Activated CD8-positive, alpha-beta memory T cell treated with anti-CD3 and anti-CD28 coated beads, Interleukin-2, amount 50 U/mL, for 24 hours (primary cell): ENCODE data around the gene PIGR.
A peak's percentile ranks its signal among the peaks of the same experiment; 100 is the strongest.

Experiments
- DNase-seq: peaks from one replicate; pipeline ENCODE4 v3.0.0-alpha.2; 2020; ENCODE audit errors: extremely low read depth

The PIGR gene, protein sequence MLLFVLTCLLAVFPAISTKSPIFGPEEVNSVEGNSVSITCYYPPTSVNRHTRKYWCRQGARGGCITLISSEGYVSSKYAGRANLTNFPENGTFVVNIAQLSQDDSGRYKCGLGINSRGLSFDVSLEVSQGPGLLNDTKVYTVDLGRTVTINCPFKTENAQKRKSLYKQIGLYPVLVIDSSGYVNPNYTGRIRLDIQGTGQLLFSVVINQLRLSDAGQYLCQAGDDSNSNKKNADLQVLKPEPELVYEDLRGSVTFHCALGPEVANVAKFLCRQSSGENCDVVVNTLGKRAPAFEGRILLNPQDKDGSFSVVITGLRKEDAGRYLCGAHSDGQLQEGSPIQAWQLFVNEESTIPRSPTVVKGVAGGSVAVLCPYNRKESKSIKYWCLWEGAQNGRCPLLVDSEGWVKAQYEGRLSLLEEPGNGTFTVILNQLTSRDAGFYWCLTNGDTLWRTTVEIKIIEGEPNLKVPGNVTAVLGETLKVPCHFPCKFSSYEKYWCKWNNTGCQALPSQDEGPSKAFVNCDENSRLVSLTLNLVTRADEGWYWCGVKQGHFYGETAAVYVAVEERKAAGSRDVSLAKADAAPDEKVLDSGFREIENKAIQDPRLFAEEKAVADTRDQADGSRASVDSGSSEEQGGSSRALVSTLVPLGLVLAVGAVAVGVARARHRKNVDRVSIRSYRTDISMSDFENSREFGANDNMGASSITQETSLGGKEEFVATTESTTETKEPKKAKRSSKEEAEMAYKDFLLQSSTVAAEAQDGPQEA

DNA sequence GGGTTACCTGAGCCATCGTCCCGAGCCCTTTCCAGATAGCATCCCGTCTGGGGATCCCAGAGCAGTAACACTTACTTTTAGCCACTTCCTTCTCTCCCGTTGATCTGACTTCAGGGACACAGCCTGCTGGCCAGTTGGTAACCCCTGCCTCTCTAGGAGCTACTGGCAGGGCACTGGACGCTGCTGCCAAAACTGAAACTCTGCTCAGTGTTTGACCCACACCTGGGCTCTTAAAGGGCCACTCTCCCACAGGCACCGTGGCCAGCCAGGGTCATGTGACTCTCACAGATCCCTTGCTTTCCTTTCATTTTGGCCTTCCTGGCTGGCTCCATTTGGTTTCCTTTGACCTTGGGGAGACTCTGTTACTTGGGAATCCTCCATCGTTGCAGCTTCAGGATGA, at the start of gene PIGR:
TSS of gene PIGR (minus strand) at position 206 of the 400 bp plus-strand sequence. CDS start 5,935 bp downstream, outside the sequence.
- DNase-seq = no peak

DNA sequence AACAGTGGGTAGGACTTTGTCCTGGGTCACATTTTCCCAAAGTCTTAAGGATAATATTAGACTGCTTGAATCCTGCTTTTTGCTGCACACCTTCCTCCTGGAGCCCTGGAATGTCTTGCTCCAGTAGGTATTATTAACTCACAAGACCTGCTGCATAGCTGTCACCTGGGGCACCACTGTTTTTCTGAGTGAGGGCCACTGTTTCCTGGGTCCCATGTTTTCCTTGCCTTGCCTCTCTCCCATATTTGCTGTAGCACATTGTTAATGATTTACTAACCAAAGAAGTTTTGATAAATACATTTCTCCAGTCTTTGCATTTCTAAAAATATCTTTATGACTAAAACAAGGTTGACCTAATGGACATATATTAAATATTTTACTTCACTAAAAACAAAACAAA, 46.5 kb upstream of the PIGR start:
- no peak for DNase-seq

DNA sequence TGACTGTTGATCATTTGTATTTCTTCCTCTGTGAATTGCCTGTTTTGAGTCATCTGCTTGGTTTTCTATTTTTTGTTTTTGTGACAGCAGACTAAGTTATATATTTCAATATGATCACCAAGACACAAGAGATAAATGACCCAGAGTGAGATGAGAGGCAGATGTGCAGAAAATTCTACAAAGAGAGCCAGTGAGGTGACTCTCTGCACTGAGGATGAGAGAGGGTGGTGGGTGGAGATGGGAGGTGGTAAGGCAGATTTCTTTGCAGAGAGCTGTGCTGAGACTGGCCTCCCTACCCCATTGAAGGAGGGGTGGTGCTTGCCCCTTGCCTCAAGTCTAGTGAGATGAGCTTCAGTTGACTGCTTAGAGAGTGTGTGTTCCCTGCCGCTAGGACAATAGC, 41.6 kb upstream of the PIGR start:
- no peak for DNase-seq

DNA sequence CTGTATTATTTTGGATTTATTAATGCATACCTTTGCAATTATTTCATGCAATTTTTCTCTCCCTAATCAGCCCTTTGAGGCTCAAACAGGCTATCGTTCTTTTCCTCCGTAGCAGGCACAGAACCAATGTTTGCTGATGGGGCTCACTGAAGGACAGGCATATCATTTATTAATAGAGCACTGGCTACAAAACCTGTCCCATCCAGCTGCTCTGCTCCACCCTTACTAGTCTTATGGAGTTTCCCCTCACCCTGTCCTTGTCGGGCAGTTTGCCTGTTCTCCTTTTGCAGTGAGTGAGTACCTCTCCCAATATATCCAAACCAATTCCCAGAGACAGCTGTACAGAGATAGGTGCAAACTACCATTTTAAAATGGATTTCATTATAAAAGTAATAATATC, 40.6 kb upstream of the PIGR start:
- DNase-seq = no peak

DNA sequence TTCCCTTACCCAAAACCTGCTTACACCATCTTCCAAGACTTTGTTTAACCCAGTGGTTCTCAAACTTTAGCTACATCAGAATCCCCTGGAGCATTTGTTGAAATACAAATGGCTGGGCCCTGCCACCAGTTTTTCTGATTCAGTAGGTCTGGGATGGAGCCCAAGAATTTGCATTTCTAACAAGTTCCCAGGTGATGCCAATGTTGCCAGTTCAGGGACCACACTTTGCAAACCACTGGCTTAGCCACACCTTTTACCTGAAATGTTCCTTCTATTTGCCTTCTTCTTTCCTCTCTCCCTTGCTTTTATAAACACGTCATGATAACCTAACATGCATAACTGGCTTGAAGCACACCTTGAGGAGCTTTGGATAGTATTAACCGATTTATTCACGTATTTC, 40.1 kb upstream of the PIGR start:
- DNase-seq = no peak

DNA sequence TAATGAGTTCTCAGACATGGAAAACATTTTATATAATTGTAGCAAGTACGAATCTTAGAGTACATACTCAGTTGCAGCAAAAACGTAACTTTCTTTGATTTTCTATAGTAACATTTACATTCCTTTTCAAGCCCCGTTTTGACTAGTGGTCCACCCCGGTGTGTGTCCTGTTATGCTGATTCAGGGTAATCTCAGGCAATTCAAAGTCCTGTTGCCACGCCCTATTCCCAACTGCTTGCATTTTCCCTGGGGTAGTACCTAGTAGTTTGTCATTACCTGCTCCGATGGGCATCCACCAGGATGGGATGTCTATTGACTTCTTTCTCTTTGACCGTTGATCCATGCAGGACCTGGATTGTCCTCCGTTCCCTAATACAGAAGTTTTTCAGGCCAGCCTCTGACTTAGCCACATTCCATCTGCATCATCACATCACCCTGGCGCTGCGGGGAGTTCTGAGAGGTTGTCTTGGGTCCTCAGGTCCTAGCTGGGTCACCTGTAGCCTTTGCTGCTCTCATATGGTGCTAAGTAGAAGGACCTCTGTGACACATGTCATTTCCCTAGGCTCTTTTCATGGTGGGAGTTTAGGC, 39.0 kb upstream of the PIGR start:
- no peak for DNase-seq

DNA sequence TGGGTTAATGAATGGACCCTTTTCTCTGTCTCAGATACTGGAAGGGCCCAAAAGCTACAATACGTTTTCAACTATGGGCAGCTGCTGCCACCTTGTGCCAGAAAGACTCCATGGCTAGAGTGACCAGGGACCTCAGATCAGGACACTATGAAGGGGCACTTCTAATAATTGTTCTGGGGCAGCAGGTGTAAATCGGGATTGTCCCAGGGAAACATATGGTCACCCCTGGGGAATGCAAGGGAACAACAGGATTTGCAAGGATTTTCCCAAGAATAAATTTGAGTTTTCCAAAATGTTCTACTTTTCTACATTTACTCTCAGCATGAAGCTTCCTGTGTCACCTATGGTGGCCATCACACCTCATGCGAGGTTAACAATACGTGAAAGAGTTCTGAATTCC, 36.0 kb upstream of the PIGR start:
- peak; percentile 6 for DNase-seq

DNA sequence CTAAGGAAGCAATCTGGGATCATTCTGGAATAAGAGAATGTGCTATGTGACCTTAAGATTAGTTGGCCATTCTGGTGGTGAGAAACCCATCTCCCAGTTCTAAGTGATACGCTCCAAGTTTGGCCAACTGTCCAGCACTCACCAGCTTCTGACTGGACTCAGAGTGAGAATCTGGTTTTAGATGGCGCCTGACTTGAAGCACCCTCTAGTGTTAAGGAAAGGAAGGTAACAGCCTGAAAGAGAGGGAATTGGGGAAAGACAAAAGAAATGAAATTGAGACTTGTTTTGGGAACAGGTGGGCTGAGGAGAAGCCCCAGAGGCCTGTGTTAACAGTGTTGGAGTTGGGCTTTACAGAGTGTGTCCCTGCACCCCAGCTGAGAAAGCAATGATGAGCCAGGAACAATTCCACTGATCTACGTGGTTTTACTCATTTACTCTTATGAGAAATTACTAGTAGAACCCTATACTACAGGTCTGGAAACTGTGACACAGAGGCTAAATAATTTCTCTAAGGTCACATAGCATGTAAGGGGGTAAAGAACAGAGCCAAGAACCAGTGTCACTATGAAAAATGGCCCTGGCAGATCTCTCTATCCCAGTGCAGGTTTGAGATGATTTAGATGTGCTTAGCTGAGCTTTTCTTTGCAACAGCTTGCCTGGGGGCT, 33.2 kb upstream of the PIGR start:
- no peak for DNase-seq

DNA sequence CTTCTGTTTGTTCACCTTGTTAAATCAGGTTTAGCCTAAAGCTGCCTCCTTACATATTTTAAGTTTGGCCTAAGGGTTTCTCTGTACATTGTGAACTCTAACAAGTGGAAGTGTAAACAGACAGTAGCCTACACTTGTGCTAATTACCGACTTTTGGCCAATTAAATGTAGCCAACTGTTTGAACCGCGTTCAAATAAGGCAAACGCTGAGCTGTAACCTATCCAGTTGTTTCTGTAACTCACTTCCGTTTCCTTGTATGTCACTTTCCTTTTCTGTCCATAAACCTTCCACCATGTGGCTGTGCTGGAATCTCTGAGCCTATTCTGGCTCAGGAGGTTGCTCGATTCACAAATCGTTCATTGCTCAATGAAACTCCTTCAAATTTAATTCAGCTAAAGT, 32.0 kb upstream of the PIGR start:
- no peak for DNase-seq

DNA sequence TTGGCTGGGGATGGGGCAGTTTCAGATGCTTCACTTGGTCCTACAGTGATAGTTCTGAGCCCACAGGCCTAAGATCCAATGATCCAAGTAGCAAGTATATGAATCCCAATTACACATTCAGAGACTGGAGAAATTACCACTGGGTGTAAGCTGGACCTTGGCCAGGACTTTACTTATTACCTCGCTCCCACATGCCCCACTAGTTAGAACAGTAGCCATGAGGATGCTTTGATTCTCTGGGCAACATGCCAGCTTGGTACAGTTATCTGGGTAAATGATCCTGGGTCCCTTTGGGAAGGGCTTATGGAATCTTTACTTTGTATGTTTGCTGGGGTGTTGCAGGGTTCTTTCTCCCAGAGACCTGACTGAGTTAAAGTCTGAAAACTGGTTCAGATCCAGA, 29.0 kb upstream of the PIGR start:
- DNase-seq = no peak

DNA sequence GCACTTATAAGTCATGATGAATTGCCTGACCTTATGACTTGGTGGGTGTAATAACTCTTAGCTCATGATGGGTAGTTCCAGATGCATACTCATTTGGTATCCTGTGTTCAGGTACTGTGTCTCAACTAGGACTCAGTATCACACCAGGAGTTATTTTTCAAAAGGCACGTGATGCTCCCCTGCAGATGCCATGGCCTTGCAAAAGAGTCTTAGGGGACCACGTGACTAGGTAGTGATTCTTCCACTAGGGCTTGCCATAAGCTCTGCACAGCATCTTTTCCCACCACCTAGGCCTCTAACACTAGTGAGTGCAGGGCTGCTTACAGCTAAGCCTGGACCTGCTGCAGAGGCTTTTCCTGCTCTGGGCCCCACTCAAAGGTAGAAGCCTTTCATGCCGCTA, 27.9 kb upstream of the PIGR start:
- no peak for DNase-seq

DNA sequence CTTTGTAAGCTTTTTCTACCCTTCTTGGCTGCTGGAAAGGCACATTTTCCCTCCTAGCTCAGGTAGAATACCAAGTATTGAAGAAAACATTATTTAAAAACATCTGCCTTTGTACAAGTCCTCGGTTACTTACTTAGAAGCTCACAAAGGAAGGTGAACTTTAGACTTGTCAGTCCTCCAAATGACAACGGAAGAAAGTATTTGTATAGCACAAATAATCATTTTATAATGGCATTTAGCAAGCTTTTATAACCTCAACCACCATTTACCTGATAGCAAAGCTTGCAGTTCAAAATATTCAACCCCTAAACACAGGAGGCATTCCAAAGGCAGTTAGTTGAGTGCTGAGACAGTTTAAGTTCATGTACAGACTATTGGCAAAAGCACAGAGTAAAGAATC, 26.5 kb upstream of the PIGR start:
- no peak for DNase-seq

DNA sequence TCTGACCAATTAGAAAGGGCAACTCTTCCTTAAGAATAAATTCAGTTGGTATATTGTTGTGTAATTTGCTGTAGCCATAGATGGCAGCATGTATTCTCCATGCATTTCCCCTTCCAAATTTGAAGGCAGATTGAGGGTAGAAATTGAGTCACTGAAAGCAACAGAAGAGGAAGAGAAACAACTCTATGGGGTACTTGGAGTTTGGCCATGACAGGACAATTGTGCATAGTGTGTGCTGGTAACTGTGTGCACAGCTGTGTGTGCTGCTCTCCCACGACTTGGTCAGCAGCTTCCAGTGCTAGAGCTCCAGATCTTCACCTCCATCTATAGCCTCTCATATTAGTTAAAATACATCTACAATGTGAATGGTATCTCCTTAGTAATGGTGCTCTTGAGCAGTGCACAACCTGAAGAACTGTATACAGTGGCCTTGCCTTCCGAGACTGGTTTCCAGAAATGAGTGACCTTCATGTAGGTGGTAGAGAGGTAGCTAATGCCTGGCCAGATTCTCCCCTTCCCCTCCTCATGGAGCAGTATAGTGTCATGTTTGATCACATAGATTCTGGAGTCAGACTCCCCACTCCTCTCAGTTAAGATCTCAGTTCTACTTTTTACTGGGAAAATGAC, 24.9 kb upstream of the PIGR start:
- no peak for DNase-seq

DNA sequence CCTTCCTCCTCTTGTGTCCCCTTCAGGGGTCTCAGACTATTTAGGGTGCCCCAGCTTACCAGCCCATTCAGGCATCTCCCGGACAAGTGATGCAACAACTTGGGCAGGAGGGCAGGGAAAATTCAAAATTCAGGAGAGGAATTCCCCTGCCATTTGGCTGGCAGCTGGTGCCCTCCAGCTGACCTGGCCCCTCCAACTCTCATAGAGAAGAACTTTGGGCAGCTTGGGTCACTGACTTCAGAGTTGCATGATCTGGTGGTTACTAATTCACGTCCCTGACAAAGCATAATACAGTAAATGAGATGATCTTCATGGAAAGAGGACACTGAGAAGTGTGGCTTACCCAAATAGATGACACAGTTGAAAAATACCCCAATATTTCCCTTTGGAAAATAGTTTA, 24.2 kb upstream of the PIGR start, which contains the start of gene FCAMR:
TSS of gene FCAMR (minus strand) at position 15 of the 400 bp plus-strand sequence. CDS start 335 bp downstream, outside the sequence.
- DNase-seq = no peak

DNA sequence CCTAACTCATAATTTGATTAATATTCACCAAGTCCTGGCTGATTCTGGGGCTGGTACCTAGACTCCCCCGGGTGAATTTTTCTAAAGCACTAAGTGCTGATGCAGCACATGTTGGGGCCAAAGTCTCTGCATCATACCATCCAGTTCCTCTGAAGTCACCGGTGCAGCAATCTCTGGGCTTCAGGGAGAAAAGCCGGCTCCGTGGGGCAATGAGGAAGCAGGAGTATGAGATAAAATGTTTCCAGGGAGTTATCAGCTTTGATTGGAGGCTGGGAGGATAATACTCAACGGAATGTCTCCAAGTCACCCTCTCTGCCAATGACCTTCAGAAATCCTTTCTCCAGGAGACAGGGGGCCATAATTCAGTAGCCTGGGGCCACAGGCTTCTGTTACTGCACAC, 22.8 kb upstream of the PIGR start:
- no peak for DNase-seq

DNA sequence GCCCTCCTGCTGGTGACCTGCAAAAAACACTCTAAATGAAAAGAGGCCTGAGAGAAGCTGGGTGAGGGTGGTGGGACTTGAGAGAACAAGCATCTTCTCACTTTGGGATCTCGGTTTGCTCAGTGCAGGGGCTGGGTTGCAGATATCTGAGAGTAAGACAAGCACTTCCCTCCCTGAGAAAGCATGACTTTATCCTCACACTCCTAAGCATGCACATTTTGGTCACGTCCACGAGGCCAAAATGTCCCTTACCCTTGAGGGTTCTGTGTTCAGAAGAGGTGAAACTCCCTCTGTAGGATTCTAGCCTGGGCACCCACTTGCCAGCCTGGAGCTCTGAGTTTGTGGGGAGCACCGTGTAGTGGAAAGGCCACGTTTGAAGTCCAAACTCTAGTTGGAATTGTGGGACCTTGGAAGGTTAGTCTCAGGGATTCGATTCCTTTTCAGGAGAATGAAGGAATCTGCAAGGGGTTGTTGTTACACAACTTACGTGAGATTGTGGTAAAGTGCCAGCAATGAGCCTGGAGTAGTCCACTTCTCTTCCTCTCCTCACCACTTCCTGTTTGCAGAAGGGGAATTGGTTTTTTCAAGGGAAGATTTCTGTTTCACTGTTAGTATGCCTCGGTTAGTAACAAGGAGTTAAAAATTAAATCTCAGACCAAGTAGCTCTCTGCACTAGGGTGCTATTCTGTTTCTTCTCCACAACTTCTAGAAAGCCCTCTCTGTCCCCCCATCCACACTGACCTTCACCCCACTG, 21.0 kb upstream of the PIGR start:
- DNase-seq = no peak

DNA sequence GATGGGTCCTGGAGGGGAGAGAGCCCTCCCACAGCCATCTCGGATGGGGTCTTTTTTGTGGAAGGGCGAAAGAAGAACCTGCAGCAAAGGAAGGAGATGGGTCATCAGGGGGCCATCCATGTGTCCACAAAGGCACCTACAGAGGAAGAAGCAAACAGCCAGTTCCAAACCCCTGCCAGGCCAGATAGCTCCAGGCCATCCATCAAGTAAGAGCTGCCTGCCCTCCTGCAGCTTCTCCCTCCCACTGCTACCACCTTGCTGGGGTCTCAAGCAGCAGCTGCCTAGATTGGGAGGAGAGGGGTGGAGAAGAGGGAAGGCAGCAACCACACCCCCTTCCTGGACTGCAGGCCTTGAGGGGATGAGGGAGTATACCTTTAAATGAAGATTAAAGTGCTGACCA, 19.5 kb upstream of the PIGR start:
- DNase-seq = no peak

DNA sequence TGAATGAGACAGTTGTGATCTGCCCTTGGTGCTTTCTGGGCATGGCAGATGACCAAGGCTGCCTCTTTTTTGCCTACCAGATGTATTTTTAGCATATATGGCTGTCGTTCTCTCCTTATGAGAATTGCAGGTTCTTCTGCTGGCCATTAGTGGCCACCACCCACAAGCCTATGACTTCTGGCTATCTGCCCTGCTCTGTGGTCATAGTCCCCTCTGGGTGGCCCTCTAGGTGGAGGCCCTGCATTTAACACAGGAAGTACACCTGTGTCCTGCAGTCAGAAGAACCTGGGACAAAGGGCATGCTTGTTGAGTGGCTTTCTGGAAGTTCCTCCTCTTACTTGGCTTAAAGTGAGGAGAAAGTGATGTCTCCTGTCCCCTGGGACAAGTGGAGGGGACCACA, 17.5 kb upstream of the PIGR start:
- no peak for DNase-seq

DNA sequence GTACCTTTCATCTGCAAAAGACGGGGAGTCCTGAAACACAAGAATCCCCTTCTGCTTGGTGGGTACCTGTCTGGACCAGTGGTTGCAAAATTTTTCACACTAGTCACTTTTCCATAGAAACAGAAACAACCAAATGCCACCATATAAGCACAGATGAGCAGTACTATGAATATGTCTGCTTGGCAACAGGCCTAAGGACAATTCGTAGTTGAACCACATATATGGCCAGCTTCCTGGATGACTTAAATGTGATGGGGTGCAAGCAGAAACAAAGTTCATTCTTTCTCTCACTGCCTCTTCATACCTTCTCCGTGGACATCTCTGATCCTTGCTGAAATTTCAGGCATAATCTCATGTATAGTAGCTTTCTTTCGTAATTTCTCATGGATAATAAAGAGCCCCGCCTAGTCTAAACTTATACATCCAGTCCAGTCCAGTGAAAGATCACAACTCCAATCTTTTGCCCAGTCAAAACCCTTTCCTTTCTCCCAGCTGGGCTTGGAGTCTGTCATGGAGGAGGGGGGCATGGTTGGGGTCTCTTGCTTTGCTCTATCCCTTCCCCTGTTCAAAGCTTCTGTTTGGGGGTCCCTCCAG, 16.9 kb upstream of the PIGR start:
- no peak for DNase-seq

DNA sequence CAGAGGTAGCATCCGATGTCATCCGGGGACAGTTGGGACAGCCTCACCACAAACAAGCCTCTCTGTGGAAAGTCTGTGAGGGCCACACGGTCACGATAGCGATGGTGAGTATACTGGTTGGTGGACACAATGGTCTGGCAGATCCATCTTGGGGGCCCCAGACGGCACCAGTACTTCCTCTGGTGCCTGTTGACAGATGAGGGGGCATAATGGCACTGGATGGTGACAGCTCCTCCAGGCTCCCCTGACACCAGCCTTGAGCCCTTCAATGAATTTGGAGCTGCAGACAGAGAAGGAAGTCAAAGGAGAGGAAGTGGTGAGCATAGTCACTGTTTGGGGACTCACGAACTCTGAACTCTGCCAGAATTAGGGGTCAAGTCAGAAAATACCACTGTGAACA, 16.0 kb upstream of the PIGR start:
- no peak for DNase-seq

DNA sequence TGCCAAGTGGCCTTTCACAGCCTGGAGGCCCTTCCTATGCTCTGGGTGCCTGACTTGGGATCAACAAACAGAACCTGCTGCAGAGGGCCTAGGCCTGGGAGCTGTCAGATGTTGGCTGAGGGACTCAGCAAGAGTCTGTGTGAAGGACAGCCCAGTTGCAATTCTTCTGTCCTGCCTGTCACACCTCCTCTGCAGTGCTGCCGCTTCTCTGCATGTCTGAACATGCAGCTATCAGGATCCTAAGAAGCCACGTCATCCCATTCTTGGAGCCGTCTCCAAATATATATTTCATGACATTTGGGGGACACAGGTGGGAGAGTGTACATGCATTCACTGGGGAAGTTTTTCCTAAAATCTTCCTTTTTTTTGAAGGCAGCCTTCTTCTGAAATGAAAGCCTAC, 15.4 kb upstream of the PIGR start:
- DNase-seq = no peak
